ACC112 (cell line): ENCODE measurements around the gene CLIC5.

ENCODE experiments used
- H2AFZ ChIP-seq: fragments of 200-600 bp; sonication (generic); one replicate; pipeline ENCODE4 v1.6.0; 2017; ENCODE audit warnings: antibody characterized with exemption, low read length; ENCODE audit not compliant: unreplicated experiment
- H3K27ac ChIP-seq: fragments of 200-600 bp; sonication (generic); 2 replicates; pipeline ENCODE4 v1.5.1; 2014; ENCODE audit warnings: low read depth, mild to moderate bottlenecking, antibody characterized with exemption, low read length, moderate library complexity
- H3K27me3 ChIP-seq: fragments of 200-600 bp; sonication (generic); 2 replicates; pipeline ENCODE4 v1.6.1; 2014; ENCODE audit warnings: mild to moderate bottlenecking, antibody characterized with exemption, low read length, moderate library complexity, mixed read lengths; ENCODE audit not compliant: insufficient read depth
- H3K36me3 ChIP-seq: fragments of 200-600 bp; sonication (generic); 2 replicates; pipeline ENCODE4 v1.6.1; 2016; ENCODE audit warnings: mild to moderate bottlenecking, antibody characterized with exemption, low read length, moderate library complexity, mixed read lengths; ENCODE audit not compliant: insufficient read depth
- H3K4me1 ChIP-seq: fragments of 200-600 bp; sonication (generic); one replicate; pipeline ENCODE4 v1.6.1; 2016; ENCODE audit warnings: low read length, mixed read lengths; ENCODE audit not compliant: insufficient read depth, unreplicated experiment, control insufficient read depth
- H3K4me3 ChIP-seq: fragments of 200-600 bp; sonication (generic); 2 replicates; pipeline ENCODE4 v1.5.1; 2014; ENCODE audit warnings: mild to moderate bottlenecking, low read depth, low read length
- H3K79me2 ChIP-seq: fragments of 200-600 bp; sonication (generic); one replicate; pipeline ENCODE4 v1.6.0; 2016; ENCODE audit warnings: low read length; ENCODE audit not compliant: control insufficient read depth, unreplicated experiment, insufficient read depth

CLIC5 gene

DNA sequence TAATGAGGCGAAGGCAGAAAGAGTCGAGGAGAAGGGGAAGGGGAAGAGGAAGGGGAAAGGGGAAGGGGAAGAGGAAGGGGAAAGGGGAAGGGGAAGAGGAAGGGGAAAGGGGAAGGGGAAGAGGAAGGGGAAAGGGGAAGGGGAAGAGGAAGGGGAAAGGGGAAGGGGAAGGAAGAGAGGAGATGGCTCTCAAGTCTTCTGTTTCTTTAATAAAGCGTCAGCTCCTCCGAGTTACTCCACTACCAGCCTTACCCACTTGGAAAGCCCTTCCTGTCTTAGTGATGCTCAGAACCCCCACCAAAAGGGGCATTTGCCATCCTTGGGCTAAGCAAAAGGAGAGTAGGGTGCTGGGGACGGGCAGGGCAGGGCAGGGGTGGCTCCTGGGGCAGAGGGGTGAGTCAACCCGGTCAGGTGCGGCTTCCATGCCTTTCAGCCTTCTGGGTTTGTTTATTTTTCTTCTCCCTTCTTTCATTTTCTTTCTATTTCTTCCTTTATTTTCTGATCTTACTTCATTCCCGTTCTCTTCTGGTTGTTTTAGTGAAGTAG, 476 bp upstream of the CLIC5 start:
- H2AFZ ChIP-seq, result no peak overlapping the region
- peaks cover 2% of the 10 kb centered on the region for H3K4me1 ChIP-seq
- no peaks in the 10 kb centered on the region for H3K79me2 ChIP-seq
- H3K4me3 ChIP-seq, result peak overlapping the region; percentile 67
- no peaks in the 10 kb centered on the region for H3K36me3 ChIP-seq
- no peak overlapping the region for H3K27ac ChIP-seq
- H3K27me3 ChIP-seq, result peaks cover 59% of the 10 kb centered on the region

GRCh38 chr6:46014511-46015118, 1.0 kb downstream of the CLIC5 start:
- H3K4me1 ChIP-seq, result peaks cover 6% of the 10 kb centered on the region
- H2AFZ ChIP-seq, result no peak overlapping the region
- H3K4me3 ChIP-seq, result peak overlapping the region; percentile 67
- peaks cover 66% of the 10 kb centered on the region for H3K27me3 ChIP-seq
- H3K27ac ChIP-seq, result no peak overlapping the region
- H3K79me2 ChIP-seq, result no peaks in the 10 kb centered on the region
- H3K36me3 ChIP-seq, result no peaks in the 10 kb centered on the region

GRCh38 chr6:46014046-46014445, 1.6 kb downstream of the CLIC5 start:
- Histone ChIP-seq H3K4me1 (peaks cover 6% of the 10 kb centered on the region), H3K27ac (no peak overlapping the region), H3K79me2 (no peaks in the 10 kb centered on the region), H2AFZ (no peak overlapping the region), H3K4me3 (no peak overlapping the region), H3K36me3 (no peaks in the 10 kb centered on the region), H3K27me3 (peaks cover 71% of the 10 kb centered on the region)

DNA sequence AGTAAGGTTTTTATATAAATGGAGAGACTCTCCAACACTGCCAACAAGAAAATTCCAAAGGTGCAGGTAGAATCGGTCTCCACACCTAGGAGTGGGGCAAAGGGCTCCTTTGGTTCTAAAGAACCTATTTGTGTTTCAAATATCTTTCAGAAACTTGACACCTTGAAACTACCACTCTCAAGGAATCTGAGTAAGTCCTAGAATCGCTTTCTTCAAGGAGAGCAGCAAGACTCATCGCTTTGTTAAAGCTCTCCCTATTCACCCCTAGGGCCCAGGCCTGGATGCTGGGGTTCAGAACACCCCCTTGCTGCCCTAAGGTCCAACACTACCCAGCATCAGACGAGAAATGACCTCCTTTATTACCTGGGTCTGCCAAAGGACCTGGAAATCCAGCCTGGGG, 2.0 kb downstream of the CLIC5 start:
- no peak overlapping the region for H2AFZ ChIP-seq
- no peaks in the 10 kb centered on the region for H3K36me3 ChIP-seq
- H3K27ac ChIP-seq, result no peak overlapping the region
- no peaks in the 10 kb centered on the region for H3K79me2 ChIP-seq
- H3K27me3 ChIP-seq, result peaks cover 76% of the 10 kb centered on the region
- H3K4me1 ChIP-seq, result peaks cover 6% of the 10 kb centered on the region
- no peak overlapping the region for H3K4me3 ChIP-seq

GRCh38 chr6:46012834-46013233, 2.8 kb downstream of the CLIC5 start:
- Histone ChIP-seq H3K4me3 (no peak overlapping the region), H3K27me3 (peaks cover 71% of the 10 kb centered on the region), H3K79me2 (no peaks in the 10 kb centered on the region), H2AFZ (no peak overlapping the region), H3K27ac (no peak overlapping the region), H3K4me1 (peaks cover 6% of the 10 kb centered on the region), H3K36me3 (no peaks in the 10 kb centered on the region)

DNA sequence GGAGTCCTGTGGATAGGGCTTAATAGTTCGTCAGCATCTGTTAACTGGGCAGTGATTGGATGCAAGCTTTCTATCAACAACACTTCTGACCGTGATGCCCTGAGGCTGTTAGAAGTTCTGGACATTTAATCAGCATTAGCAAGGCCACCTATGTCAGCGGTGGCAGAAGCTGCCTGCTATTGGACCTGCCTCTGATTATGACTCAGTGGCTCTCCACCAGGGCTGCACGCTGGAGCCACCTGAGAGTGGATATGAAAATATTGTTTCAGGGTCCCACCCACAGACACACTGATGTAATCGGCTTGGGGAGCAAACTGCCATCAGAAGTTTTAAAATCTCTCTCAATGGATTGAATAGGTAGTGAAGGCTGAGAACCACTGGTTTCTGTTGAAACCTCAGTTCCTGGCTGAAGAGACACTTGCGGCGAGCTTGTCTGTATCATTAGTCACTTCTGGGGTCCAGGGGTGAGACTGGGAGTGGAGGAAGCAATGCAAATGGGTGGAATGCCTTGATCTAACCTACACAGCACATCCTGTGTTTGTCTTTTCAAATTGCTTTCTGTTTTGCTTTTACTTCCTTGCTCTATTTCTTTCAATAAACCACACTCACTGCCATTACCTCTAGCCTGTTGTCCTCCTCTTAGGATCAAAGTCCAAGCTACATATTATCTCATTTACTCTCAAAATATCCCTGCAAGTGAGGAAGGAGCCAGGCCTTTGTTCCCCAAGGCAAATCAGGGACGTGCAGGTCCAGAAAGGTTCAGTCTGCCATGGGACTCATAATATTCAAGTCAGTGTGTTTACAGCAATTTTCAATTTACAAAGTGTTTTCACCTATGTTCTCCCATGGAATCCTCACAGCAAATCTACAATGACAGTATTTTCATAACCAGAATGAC, 4.2 kb downstream of the CLIC5 start:
- no peaks in the 10 kb centered on the region for H3K79me2 ChIP-seq
- no peak overlapping the region for H2AFZ ChIP-seq
- no peak overlapping the region for H3K4me3 ChIP-seq
- no peak overlapping the region for H3K27ac ChIP-seq
- H3K36me3 ChIP-seq, result no peaks in the 10 kb centered on the region
- H3K27me3 ChIP-seq, result peaks cover 65% of the 10 kb centered on the region
- H3K4me1 ChIP-seq, result peaks cover 6% of the 10 kb centered on the region

GRCh38 chr6:46010771-46011170, 4.9 kb downstream of the CLIC5 start:
- Histone ChIP-seq H3K36me3 (no peaks in the 10 kb centered on the region), H2AFZ (no peak overlapping the region), H3K27ac (no peak overlapping the region), H3K4me1 (peaks cover 6% of the 10 kb centered on the region), H3K4me3 (no peak overlapping the region), H3K27me3 (peaks cover 58% of the 10 kb centered on the region), H3K79me2 (no peaks in the 10 kb centered on the region)

DNA sequence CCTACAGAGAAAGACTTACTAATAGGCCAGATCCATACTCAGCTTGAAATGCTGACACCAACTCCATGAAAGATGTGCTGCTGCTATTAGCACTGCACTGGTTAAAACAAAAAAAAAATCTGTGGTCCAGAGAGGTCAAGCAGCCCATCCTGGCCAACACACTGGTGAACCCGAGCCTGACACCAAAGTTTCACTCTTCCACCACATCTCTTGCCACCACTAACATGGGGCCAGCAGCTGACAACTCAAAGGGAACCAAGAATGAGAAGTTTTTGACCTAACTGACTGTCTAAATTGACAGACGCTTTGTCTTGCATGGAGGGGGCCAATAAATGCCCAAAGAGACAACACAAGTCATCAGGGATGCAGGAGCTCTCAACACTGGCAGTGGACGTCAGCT, 5.4 kb downstream of the CLIC5 start:
- Histone ChIP-seq H3K4me3 (no peak overlapping the region), H3K36me3 (no peaks in the 10 kb centered on the region), H2AFZ (no peak overlapping the region), H3K27me3 (peaks cover 57% of the 10 kb centered on the region), H3K79me2 (no peaks in the 10 kb centered on the region), H3K4me1 (peaks cover 6% of the 10 kb centered on the region), H3K27ac (no peak overlapping the region)

GRCh38 chr6:46002264-46002663, 13.4 kb downstream of the CLIC5 start:
- H3K4me3 ChIP-seq, result no peak overlapping the region
- peaks cover 54% of the 10 kb centered on the region for H3K27me3 ChIP-seq
- H3K79me2 ChIP-seq, result no peaks in the 10 kb centered on the region

DNA sequence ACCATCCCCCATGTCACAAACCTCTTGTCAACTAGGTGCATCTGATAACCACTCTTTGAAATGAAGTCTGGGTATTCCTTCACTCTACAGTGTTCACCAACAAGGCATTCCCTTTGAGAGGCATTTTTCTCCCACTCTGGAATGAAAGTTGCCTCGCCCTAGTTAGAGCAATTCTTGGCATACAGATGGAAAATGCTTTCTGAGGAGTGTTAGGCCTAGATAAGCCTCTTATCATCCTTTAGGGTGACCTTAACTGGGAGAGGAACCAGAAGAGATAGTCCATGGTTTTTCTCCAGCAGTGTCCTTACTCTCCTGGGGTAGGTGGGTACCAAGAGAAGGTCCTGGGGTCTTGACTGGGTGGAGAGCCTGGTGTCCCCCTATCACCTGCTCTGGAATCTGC, 14.8 kb downstream of the CLIC5 start:
- no peaks in the 10 kb centered on the region for H3K79me2 ChIP-seq
- no peaks in the 10 kb centered on the region for H3K36me3 ChIP-seq
- no peak overlapping the region for H3K4me3 ChIP-seq
- peaks cover 50% of the 10 kb centered on the region for H3K27me3 ChIP-seq
- H3K27ac ChIP-seq, result no peak overlapping the region
- H2AFZ ChIP-seq, result no peak overlapping the region
- no peaks in the 10 kb centered on the region for H3K4me1 ChIP-seq

More at GRCh38 chr6:46002264-46002663, 13.4 kb downstream of the CLIC5 start:
- Histone ChIP-seq H2AFZ (no peak overlapping the region), H3K27ac (no peak overlapping the region), H3K4me1 (no peaks in the 10 kb centered on the region), H3K36me3 (no peaks in the 10 kb centered on the region)
